Measurements from ENCODE around the gene PHACTR1.

DNA sequence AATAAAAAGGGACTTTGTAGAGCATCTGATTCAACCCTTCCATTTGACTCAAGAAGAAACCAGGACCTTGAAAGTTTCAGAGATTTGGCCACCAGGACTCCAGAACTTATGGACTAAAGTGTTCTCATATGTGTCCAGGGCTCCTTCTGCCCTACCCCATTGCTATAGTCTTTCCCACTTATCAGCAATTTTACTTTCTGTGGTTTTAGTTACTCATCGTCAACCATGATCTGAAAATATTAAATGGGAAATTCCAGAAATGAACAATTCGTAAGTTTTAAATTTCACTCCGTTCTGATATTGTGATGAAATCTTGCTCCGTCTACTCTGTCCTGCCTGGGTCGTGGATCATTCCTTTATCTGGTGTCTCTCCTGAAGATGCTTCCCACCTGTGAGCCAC is 259.8 kb downstream of the PHACTR1 start:
- no peak for TF ChIP-seq POLR2AphosphoS5 (IDR thresholded peaks at IDR 0.05; ENCODE audit: insufficient read depth in 1 of 2, low read depth in 1 of 2)
- TF ChIP-seq POLR2A (IDR thresholded peaks at IDR 0.05): no peak
- TF ChIP-seq, protein P1, sequence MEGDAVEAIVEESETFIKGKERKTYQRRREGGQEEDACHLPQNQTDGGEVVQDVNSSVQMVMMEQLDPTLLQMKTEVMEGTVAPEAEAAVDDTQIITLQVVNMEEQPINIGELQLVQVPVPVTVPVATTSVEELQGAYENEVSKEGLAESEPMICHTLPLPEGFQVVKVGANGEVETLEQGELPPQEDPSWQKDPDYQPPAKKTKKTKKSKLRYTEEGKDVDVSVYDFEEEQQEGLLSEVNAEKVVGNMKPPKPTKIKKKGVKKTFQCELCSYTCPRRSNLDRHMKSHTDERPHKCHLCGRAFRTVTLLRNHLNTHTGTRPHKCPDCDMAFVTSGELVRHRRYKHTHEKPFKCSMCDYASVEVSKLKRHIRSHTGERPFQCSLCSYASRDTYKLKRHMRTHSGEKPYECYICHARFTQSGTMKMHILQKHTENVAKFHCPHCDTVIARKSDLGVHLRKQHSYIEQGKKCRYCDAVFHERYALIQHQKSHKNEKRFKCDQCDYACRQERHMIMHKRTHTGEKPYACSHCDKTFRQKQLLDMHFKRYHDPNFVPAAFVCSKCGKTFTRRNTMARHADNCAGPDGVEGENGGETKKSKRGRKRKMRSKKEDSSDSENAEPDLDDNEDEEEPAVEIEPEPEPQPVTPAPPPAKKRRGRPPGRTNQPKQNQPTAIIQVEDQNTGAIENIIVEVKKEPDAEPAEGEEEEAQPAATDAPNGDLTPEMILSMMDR (IDR thresholded peaks at IDR 0.05): no peak
